ENCODE data around the gene NAALADL2. TPM values are rescaled to one million over a fixed set of nuclear protein-coding genes. Genes with fewer than 3 reads are reported as not detected.
A peak's percentile ranks its signal among the peaks of the same experiment; 100 is the strongest.

The NAALADL2 gene
- total and polyA plus RNA-seq, 2 donors from 2014 or later = 2.0 to 20.2 TPM

- Histone ChIP-seq H3K27me3 (ENCODE audit: control insufficient read depth, insufficient read depth, low read length) (no peaks in the 10 kb centered on the region), H3K4me1 (ENCODE audit: control insufficient read depth in 2 of 3, insufficient read depth in 2 of 3, low read depth in 1 of 3, low read length in 3 of 3) (no peaks in the 10 kb centered on the region), H3K27ac (ENCODE audit: low read depth in 2 of 2, low read length in 2 of 2) (no peak overlapping the region), H3K9me3 (ENCODE audit: control insufficient read depth in 2 of 3, insufficient read depth in 1 of 3, low read length in 3 of 3) (no peaks in the 10 kb centered on the region), H3K4me3 (ENCODE audit: low read length in 3 of 3) (no peak overlapping the region), H3K36me3 (ENCODE audit: control insufficient read depth in 2 of 3, insufficient read depth in 3 of 3, low read length in 3 of 3) (no peaks in the 10 kb centered on the region), H3K9ac (ENCODE audit: low read length in 3 of 3) (no peak overlapping the region)
- no peak for FAIRE-seq
- no peak for DNase-seq
- TF ChIP-seq, protein P1, sequence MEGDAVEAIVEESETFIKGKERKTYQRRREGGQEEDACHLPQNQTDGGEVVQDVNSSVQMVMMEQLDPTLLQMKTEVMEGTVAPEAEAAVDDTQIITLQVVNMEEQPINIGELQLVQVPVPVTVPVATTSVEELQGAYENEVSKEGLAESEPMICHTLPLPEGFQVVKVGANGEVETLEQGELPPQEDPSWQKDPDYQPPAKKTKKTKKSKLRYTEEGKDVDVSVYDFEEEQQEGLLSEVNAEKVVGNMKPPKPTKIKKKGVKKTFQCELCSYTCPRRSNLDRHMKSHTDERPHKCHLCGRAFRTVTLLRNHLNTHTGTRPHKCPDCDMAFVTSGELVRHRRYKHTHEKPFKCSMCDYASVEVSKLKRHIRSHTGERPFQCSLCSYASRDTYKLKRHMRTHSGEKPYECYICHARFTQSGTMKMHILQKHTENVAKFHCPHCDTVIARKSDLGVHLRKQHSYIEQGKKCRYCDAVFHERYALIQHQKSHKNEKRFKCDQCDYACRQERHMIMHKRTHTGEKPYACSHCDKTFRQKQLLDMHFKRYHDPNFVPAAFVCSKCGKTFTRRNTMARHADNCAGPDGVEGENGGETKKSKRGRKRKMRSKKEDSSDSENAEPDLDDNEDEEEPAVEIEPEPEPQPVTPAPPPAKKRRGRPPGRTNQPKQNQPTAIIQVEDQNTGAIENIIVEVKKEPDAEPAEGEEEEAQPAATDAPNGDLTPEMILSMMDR (IDR thresholded peaks at IDR 0.05; ENCODE audit: borderline replicate concordance, extremely low read depth, insufficient read depth) = no peak
- intact Hi-C loops (cut with DNase I) = no loop called here
These were observed 476.1 kb downstream of the NAALADL2 start for GRCh38 chr3:175335229-175335628.

- Histone ChIP-seq H3K4me1 (ENCODE audit: control insufficient read depth in 2 of 3, insufficient read depth in 2 of 3, low read depth in 1 of 3, low read length in 3 of 3) (no peaks in the 10 kb centered on the region), H3K27me3 (ENCODE audit: control insufficient read depth, insufficient read depth, low read length) (no peaks in the 10 kb centered on the region), H3K4me3 (ENCODE audit: low read length in 3 of 3) (no peak overlapping the region), H3K27ac (ENCODE audit: low read depth in 2 of 2, low read length in 2 of 2) (no peak overlapping the region), H3K36me3 (ENCODE audit: control insufficient read depth in 2 of 3, insufficient read depth in 3 of 3, low read length in 3 of 3) (no peaks in the 10 kb centered on the region), H3K9ac (ENCODE audit: low read length in 3 of 3) (no peak overlapping the region), H3K9me3 (ENCODE audit: control insufficient read depth in 2 of 3, insufficient read depth in 1 of 3, low read length in 3 of 3) (no peaks in the 10 kb centered on the region)
- intact Hi-C loops (cut with DNase I) = no loop called here
- TF ChIP-seq, protein P1 (IDR thresholded peaks at IDR 0.05; ENCODE audit: borderline replicate concordance, extremely low read depth, insufficient read depth) = no peak
- DNase-seq = peak in 1 of 5 donors; percentile 8
- no peak for FAIRE-seq
These were observed 477.4 kb downstream of the NAALADL2 start for GRCh38 chr3:175336406-175337133.

GRCh38 chr3:175337631-175338030, 478.5 kb downstream of the NAALADL2 start:
- Histone ChIP-seq H3K27ac (ENCODE audit: low read depth in 2 of 2, low read length in 2 of 2) (no peak overlapping the region), H3K4me1 (ENCODE audit: control insufficient read depth in 2 of 3, insufficient read depth in 2 of 3, low read depth in 1 of 3, low read length in 3 of 3) (no peaks in the 10 kb centered on the region), H3K9ac (ENCODE audit: low read length in 3 of 3) (no peak overlapping the region), H3K9me3 (ENCODE audit: control insufficient read depth in 2 of 3, insufficient read depth in 1 of 3, low read length in 3 of 3) (no peaks in the 10 kb centered on the region), H3K27me3 (ENCODE audit: control insufficient read depth, insufficient read depth, low read length) (no peaks in the 10 kb centered on the region), H3K36me3 (ENCODE audit: control insufficient read depth in 2 of 3, insufficient read depth in 3 of 3, low read length in 3 of 3) (no peaks in the 10 kb centered on the region), H3K4me3 (ENCODE audit: low read length in 3 of 3) (no peak overlapping the region)
- TF ChIP-seq, protein P1 (IDR thresholded peaks at IDR 0.05; ENCODE audit: borderline replicate concordance, extremely low read depth, insufficient read depth) = no peak
- FAIRE-seq = no peak
- intact Hi-C loops (cut with DNase I) = no loop called here
- DNase-seq = no peak

Data from kidney (tissue), 14 donors.